ENCODE data around the gene MYOCD.
"Not testable (repeated sequence)": the region's sequence is repeated elsewhere in the genome, so short reads cannot be mapped to it uniquely, and the experiment has no call there.

MYOCD gene

GRCh38 chr17:12665263-12666210, at the start of gene MYOCD:
Gene MYOCD (plus strand): TSS chr17:12665890. CDS start chr17:12666189, 299 bp downstream.
- no peak for DNase-seq (ENCODE audit: extremely low read depth in 1 of 2, low read depth in 1 of 2)

- DNase-seq (ENCODE audit: extremely low read depth in 1 of 2, low read depth in 1 of 2): no peak
These were observed 49.5 kb upstream of the MYOCD start for GRCh38 chr17:12616161-12616560.

- DNase-seq (ENCODE audit: extremely low read depth in 1 of 2, low read depth in 1 of 2): no peak
These were observed 47.1 kb upstream of the MYOCD start for GRCh38 chr17:12618557-12618956.

DNA sequence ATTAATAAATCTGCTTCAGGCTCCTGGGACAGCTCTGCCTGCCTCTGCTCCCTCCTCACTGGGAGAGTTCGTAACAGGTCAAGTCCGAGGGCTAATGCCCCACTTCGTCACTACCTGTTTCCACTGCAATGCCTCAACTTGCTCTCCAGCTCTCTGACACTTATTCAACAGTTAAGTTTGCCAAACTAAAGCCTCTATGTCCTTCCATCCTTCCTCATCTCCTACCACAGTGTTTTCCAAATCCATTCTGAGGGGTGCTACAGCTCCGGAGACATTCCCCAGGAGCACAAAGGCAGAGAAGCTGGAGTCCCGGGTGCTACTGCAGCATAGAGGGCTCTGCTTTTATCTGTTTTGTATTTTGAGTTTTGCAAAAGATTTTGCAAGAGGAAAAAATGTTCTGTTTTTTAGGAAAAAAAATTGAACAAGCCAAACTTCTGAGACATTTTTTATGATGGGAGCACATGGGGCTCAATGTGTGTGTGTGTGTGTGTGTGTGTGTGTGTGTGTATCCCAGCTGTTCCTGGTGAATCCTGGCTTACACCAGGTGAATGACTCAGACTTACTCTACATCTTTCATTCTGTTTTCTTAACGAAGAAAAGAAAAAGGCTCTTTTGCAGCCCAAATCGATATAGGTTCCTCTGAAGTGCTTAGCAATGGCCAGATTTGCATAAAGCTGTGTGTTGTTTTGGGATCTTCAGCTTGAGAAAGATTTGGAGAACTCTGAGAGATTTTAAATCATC, 46.1 kb upstream of the MYOCD start:
- no peak for DNase-seq (ENCODE audit: extremely low read depth in 1 of 2, low read depth in 1 of 2)

GRCh38 chr17:12620200-12620720, 45.4 kb upstream of the MYOCD start:
- DNase-seq (ENCODE audit: extremely low read depth in 1 of 2, low read depth in 1 of 2): no peak

DNA sequence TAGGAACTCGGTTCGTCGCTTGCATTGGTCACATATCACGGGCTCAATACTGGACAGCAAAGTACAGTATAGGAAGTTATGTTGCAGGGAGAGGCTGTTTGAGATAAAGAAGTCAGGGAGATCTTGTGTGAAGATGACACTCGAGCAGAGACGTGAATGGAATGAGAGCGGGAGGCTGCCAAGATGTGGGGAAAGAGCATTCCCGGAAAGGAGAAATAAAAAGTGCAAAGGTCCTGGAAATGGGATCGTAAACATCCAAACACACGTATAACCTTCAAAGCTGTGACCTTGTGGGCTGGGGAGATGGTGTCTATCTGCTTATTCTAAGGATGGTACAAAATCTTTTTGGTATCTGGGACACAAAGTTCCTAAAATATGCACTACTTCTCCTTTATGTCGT, 43.0 kb upstream of the MYOCD start:
- no peak for DNase-seq (ENCODE audit: extremely low read depth in 1 of 2, low read depth in 1 of 2)

- no peak for DNase-seq (ENCODE audit: extremely low read depth in 1 of 2, low read depth in 1 of 2)
These were observed 42.4 kb upstream of the MYOCD start for GRCh38 chr17:12623220-12623848.

GRCh38 chr17:12624211-12624610, 41.5 kb upstream of the MYOCD start:
- DNase-seq (ENCODE audit: extremely low read depth in 1 of 2, low read depth in 1 of 2): no peak

- DNase-seq (ENCODE audit: extremely low read depth in 1 of 2, low read depth in 1 of 2): no peak
These were observed 40.6 kb upstream of the MYOCD start for GRCh38 chr17:12625092-12625491.

GRCh38 chr17:12627177-12627629, 38.5 kb upstream of the MYOCD start:
- no peak for DNase-seq (ENCODE audit: extremely low read depth in 1 of 2, low read depth in 1 of 2)

DNA sequence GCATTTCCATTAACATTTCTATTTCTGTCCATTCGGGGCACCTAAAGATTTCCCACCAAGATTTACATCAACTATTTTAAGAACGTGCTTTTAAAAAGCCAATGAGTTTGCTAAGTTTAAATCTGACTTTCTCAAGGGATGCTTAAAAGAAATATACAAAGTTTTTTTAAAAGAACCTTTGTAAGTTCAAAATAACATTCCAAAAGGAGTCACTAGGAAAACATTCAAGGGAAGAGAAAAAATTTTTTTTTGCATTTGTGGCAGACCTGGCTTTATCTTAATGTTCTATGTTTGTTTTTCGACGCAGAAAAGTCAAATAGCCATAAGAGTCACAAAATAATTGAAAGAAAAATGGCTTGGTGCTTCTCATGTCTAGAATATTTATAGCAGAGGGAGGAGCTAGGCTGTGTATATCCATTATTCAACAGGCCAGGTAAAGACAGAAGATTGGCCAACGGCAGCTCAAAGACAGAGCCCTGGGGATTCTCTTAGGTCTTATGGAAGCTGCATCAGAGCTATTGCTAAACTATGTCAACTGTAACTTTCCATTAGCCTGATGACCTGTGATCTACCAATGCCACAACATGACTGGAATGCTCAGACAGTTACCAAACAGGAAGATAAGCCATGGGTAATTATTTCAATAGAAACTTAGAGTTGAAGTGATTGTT, 37.8 kb upstream of the MYOCD start:
- DNase-seq (ENCODE audit: extremely low read depth in 1 of 2, low read depth in 1 of 2): no peak

GRCh38 chr17:12631076-12631475, 34.6 kb upstream of the MYOCD start:
- no peak for DNase-seq (ENCODE audit: extremely low read depth in 1 of 2, low read depth in 1 of 2)

- no peak for DNase-seq (ENCODE audit: extremely low read depth in 1 of 2, low read depth in 1 of 2)
These were observed 32.9 kb upstream of the MYOCD start for GRCh38 chr17:12632785-12633184.

DNA sequence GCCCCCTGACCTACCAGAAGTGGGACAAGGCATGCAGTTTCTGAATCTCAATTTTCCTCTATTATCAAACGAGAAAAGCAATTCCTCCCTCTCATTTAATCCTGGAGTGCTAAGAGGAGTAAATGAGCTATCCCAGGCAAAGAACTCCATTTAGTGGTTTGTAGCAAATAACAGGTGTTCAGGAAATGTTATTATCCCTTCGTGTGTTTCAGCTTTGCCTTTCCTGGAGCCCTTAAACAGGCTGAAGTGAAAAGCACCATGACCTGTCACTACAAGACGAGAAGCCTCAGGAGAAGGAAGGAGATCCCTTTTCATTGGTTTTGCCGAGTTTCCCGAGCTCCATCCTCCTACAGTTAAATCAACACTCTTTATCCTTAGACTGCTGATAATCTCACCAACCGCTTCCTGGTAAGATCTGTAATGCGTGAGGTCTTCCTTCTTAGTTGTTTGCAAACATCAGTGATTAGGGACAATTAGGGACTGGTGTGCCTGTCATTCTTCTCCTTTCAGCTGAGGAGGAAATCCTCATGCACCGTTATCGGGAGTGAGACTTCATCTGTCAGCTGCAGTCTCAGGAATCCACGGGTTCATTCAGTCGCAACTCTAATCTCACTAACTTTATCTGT, 30.8 kb upstream of the MYOCD start:
- no peak for DNase-seq (ENCODE audit: extremely low read depth in 1 of 2, low read depth in 1 of 2)

DNA sequence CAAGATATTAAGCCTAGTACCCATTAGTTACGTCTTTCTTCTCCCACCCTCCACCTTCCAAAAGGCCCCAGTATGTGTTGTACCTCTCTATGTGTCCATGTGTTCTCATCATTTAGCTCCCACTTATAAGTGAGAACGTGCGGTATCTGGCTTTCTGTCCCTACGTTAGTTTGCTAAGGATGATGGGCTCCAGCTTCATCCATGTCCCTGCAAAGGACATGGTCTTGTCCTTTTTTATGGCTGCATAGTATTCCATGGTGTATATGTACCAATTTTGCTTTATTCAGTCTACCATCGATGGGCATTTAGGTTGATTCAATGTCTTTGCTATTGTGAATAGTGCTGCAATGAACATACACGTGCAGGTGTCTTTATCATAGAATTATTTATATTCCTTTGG, 29.7 kb upstream of the MYOCD start:
- not testable (repeated sequence) for DNase-seq (ENCODE audit: extremely low read depth in 1 of 2, low read depth in 1 of 2)

DNA sequence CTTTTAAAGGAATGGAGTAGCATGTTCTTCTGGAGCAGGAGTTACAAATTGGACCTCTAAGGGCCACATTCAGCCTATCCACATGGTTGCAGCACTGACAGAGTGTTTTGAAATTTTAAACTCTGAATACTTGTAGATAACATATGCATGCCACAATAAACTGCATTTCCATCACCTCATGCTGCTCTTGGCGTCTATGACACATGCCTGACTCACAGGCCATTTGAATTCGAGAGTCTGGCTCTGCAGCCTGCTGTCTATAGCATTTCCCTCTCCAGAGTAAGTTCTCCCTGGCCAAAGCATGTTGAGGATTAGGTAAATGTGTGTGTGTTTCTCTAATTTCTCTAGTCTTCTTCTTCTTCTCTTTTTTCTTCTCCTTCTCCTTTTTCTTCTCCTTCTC, 28.7 kb upstream of the MYOCD start:
- no peak for DNase-seq (ENCODE audit: extremely low read depth in 1 of 2, low read depth in 1 of 2)

GRCh38 chr17:12637745-12638651, 27.7 kb upstream of the MYOCD start:
- no peak for DNase-seq (ENCODE audit: extremely low read depth in 1 of 2, low read depth in 1 of 2)

GRCh38 chr17:12640364-12640763, 25.3 kb upstream of the MYOCD start:
- DNase-seq (ENCODE audit: extremely low read depth in 1 of 2, low read depth in 1 of 2): no peak

DNA sequence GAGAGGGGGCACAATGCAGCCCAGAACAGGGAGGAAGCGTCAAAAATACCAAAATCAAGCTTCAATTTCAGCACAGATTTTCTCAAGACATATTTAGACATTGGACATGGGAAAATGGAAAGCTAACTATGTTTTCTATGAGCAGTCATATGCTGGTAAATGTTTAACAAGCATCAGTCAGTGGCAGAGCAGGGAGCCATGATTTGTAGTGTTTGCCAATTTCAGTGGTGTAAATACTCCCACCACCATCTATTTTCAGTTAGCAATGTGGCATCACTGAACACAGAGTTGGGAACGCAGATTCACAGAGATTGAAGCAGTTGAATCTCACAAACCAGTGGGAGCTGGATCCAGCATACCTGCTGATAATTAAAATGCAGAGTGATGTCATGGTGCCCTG, 24.6 kb upstream of the MYOCD start:
- DNase-seq (ENCODE audit: extremely low read depth in 1 of 2, low read depth in 1 of 2): no peak

Measured in activated CD8-positive, alpha-beta memory T cell treated with anti-CD3 and anti-CD28 coated beads for 1 hour (primary cell).